GM12865 (cell line): ENCODE measurements around the gene TTN.

Experiments used
- DNase-seq: peaks from one replicate; pipeline ENCODE4 v3.0.0; 2010; ENCODE audit warnings: low read depth
- H3K4me3 ChIP-seq: 2 replicates; pipeline ENCODE4 v1.5.1; 2011; ENCODE audit warnings: mild to moderate bottlenecking, low read depth, low read length, control low read depth
- TF ChIP-seq, protein P1 (sequence below): IDR thresholded peaks from 2 replicates; pipeline ENCODE4 v1.5.1; 2011; ENCODE audit warnings: low read length, control low read depth, low read depth, inconsistent platforms; ENCODE audit not compliant: insufficient read depth; ENCODE audit errors: missing control alignments

The TTN gene

GRCh38 chr2:178800510-178800909 is 6.7 kb downstream of the TTN start:
- H3K4me3 ChIP-seq, result no peak overlapping the region
- TF ChIP-seq, protein P1, sequence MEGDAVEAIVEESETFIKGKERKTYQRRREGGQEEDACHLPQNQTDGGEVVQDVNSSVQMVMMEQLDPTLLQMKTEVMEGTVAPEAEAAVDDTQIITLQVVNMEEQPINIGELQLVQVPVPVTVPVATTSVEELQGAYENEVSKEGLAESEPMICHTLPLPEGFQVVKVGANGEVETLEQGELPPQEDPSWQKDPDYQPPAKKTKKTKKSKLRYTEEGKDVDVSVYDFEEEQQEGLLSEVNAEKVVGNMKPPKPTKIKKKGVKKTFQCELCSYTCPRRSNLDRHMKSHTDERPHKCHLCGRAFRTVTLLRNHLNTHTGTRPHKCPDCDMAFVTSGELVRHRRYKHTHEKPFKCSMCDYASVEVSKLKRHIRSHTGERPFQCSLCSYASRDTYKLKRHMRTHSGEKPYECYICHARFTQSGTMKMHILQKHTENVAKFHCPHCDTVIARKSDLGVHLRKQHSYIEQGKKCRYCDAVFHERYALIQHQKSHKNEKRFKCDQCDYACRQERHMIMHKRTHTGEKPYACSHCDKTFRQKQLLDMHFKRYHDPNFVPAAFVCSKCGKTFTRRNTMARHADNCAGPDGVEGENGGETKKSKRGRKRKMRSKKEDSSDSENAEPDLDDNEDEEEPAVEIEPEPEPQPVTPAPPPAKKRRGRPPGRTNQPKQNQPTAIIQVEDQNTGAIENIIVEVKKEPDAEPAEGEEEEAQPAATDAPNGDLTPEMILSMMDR, result no peak
- no peak for DNase-seq

GRCh38 chr2:178799305-178799704 is 7.9 kb downstream of the TTN start:
- TF ChIP-seq, protein P1, result no peak

GRCh38 chr2:178796079-178796677 is 11.0 kb downstream of the TTN start:
- TF ChIP-seq, protein P1, result peak; percentile 29
- peak; percentile 54 for DNase-seq
- H3K4me3 ChIP-seq, result no peak overlapping the region

More at GRCh38 chr2:178799305-178799704, 7.9 kb downstream of the TTN start:
- no peak for DNase-seq
- no peak overlapping the region for H3K4me3 ChIP-seq

DNA sequence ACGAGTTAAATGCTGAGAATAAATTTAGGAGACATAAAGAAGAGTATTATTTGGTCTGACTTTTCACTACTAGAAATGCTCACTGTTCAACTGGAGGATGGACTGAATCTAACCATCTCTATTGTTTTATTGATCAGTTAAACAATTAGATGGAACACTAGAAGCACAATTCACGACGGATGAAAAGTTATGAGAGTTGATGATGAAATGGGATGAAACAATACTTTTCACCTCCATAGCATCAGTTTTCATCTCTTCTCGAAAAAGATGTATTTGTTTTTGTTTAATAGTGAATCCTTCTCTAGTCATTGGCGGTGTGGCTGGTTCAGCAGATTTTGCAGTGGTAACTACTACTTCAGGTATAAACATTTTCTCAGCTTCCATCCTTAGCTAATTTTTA is 19.3 kb downstream of the TTN start:
- TF ChIP-seq, protein P1, result no peak
- no peak overlapping the region for H3K4me3 ChIP-seq
- DNase-seq, result no peak

GRCh38 chr2:178787155-178787554 is 20.1 kb downstream of the TTN start:
- H3K4me3 ChIP-seq, result no peak overlapping the region
- TF ChIP-seq, protein P1, result no peak

GRCh38 chr2:178783889-178784288 is 23.3 kb downstream of the TTN start:
- TF ChIP-seq, protein P1, result no peak
- DNase-seq, result no peak
- H3K4me3 ChIP-seq, result no peak overlapping the region

More at GRCh38 chr2:178787155-178787554, 20.1 kb downstream of the TTN start:
- no peak for DNase-seq

DNA sequence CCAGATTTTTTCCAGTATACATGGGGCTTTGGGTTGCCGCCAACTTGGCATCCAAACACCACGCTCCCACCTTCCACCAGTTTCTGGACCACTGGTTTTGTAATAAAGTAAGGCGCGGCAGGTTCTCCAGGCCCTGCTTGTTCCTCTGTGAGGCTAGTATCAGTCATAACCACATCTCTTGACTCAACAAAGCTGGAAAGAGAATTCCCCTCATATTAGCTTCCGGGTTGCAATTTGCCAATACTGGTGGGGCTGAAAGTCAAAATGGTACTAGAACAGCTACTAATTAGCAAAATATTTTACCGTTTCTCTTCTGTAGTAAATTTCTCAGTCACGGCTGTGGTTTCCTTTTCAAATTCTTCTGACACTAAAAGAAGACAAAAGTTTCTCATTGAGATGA is 25.0 kb downstream of the TTN start:
- DNase-seq, result peak; percentile 50
- TF ChIP-seq, protein P1, result no peak

More for the DNA sequence above, 25.0 kb downstream of the TTN start:
- no peak overlapping the region for H3K4me3 ChIP-seq
